ENCODE measurements around the gene RAX2.

Gene RAX2

GRCh38 chr19:3743486-3743885 is 28.5 kb downstream of the RAX2 start:
- no peak overlapping the region for H3K27ac ChIP-seq (ENCODE audit: low read depth, low read length, severe bottlenecking)
- 88 to 95% methylated on average over 2 of the region's 2 CpGs for WGBS, 2 experiments (ENCODE audit: insufficient coverage in 2 of 2)
- H3K9me3 ChIP-seq (ENCODE audit: control insufficient read depth, low read length), result no peaks in the 10 kb centered on the region
- no peak overlapping the region for H3K4me3 ChIP-seq (ENCODE audit: extremely low read depth, insufficient read depth, low read length, poor library complexity, severe bottlenecking)
- no peaks in the 10 kb centered on the region for H3K36me3 ChIP-seq (ENCODE audit: control insufficient read depth, insufficient read depth, low read length)
- no peaks in the 10 kb centered on the region for H3K4me1 ChIP-seq (ENCODE audit: control insufficient read depth, insufficient read depth, low read length, poor library complexity, severe bottlenecking)

GRCh38 chr19:3740431-3740830 is 31.6 kb downstream of the RAX2 start:
- Histone ChIP-seq H3K4me1 (ENCODE audit: control insufficient read depth, insufficient read depth, low read length, poor library complexity, severe bottlenecking) (no peaks in the 10 kb centered on the region), H3K36me3 (ENCODE audit: control insufficient read depth, insufficient read depth, low read length) (no peaks in the 10 kb centered on the region), H3K9me3 (ENCODE audit: control insufficient read depth, low read length) (no peaks in the 10 kb centered on the region), H3K27ac (ENCODE audit: low read depth, low read length, severe bottlenecking) (no peak overlapping the region), H3K4me3 (ENCODE audit: extremely low read depth, insufficient read depth, low read length, poor library complexity, severe bottlenecking) (no peak overlapping the region)
- 91 to 96% methylated on average over 18 to 24 of the region's 24 CpGs for WGBS, 2 experiments (ENCODE audit: insufficient coverage in 2 of 2)

- 93 to 95% methylated on average over 27 to 32 of the region's 32 CpGs for WGBS, 2 experiments (ENCODE audit: insufficient coverage in 2 of 2)
- Histone ChIP-seq H3K9me3 (ENCODE audit: control insufficient read depth, low read length) (no peaks in the 10 kb centered on the region), H3K4me3 (ENCODE audit: extremely low read depth, insufficient read depth, low read length, poor library complexity, severe bottlenecking) (no peak overlapping the region), H3K4me1 (ENCODE audit: control insufficient read depth, insufficient read depth, low read length, poor library complexity, severe bottlenecking) (no peaks in the 10 kb centered on the region), H3K36me3 (ENCODE audit: control insufficient read depth, insufficient read depth, low read length) (no peaks in the 10 kb centered on the region), H3K27ac (ENCODE audit: low read depth, low read length, severe bottlenecking) (no peak overlapping the region)
Observed at GRCh38 chr19:3738477-3739220, 33.4 kb downstream of the RAX2 start.

GRCh38 chr19:3737487-3738205 is 34.4 kb downstream of the RAX2 start:
- no peak overlapping the region for H3K4me3 ChIP-seq (ENCODE audit: extremely low read depth, insufficient read depth, low read length, poor library complexity, severe bottlenecking)
- H3K4me1 ChIP-seq (ENCODE audit: control insufficient read depth, insufficient read depth, low read length, poor library complexity, severe bottlenecking), result no peaks in the 10 kb centered on the region
- no peak overlapping the region for H3K27ac ChIP-seq (ENCODE audit: low read depth, low read length, severe bottlenecking)
- H3K36me3 ChIP-seq (ENCODE audit: control insufficient read depth, insufficient read depth, low read length), result no peaks in the 10 kb centered on the region
- H3K9me3 ChIP-seq (ENCODE audit: control insufficient read depth, low read length), result no peaks in the 10 kb centered on the region
- WGBS, 2 experiments (ENCODE audit: insufficient coverage in 2 of 2), result 88 to 89% methylated on average over 8 of the region's 10 CpGs

- WGBS, 2 experiments (ENCODE audit: insufficient coverage in 2 of 2), result 95 to 97% methylated on average over 11 to 18 of the region's 21 CpGs
Observed at GRCh38 chr19:3736106-3736724, 35.8 kb downstream of the RAX2 start.

GRCh38 chr19:3734310-3734600 is 37.8 kb downstream of the RAX2 start:
- whole genome bisulfite sequencing, 2 experiments (ENCODE audit: insufficient coverage in 2 of 2), result 89 to 100% methylated on average over 1 of the region's 14 CpGs
- Histone ChIP-seq H3K4me1 (ENCODE audit: control insufficient read depth, insufficient read depth, low read length, poor library complexity, severe bottlenecking) (no peaks in the 10 kb centered on the region), H3K36me3 (ENCODE audit: control insufficient read depth, insufficient read depth, low read length) (no peaks in the 10 kb centered on the region), H3K27ac (ENCODE audit: low read depth, low read length, severe bottlenecking) (no peak overlapping the region), H3K9me3 (ENCODE audit: control insufficient read depth, low read length) (no peaks in the 10 kb centered on the region), H3K4me3 (ENCODE audit: extremely low read depth, insufficient read depth, low read length, poor library complexity, severe bottlenecking) (no peak overlapping the region)

More at GRCh38 chr19:3736106-3736724, 35.8 kb downstream of the RAX2 start:
- Histone ChIP-seq H3K4me3 (ENCODE audit: extremely low read depth, insufficient read depth, low read length, poor library complexity, severe bottlenecking) (no peak overlapping the region), H3K4me1 (ENCODE audit: control insufficient read depth, insufficient read depth, low read length, poor library complexity, severe bottlenecking) (no peaks in the 10 kb centered on the region), H3K9me3 (ENCODE audit: control insufficient read depth, low read length) (no peaks in the 10 kb centered on the region), H3K27ac (ENCODE audit: low read depth, low read length, severe bottlenecking) (no peak overlapping the region), H3K36me3 (ENCODE audit: control insufficient read depth, insufficient read depth, low read length) (no peaks in the 10 kb centered on the region)

- Histone ChIP-seq H3K9me3 (ENCODE audit: control insufficient read depth, low read length) (no peaks in the 10 kb centered on the region), H3K4me1 (ENCODE audit: control insufficient read depth, insufficient read depth, low read length, poor library complexity, severe bottlenecking) (no peaks in the 10 kb centered on the region), H3K4me3 (ENCODE audit: extremely low read depth, insufficient read depth, low read length, poor library complexity, severe bottlenecking) (no peak overlapping the region), H3K36me3 (ENCODE audit: control insufficient read depth, insufficient read depth, low read length) (no peaks in the 10 kb centered on the region), H3K27ac (ENCODE audit: low read depth, low read length, severe bottlenecking) (no peak overlapping the region)
- 86 to 87% methylated on average over 18 to 19 of the region's 20 CpGs for WGBS, 2 experiments (ENCODE audit: insufficient coverage in 2 of 2)
Observed at GRCh38 chr19:3733549-3734309, 38.3 kb downstream of the RAX2 start.

GRCh38 chr19:3732108-3732507 is 39.9 kb downstream of the RAX2 start:
- peaks cover 6% of the 10 kb centered on the region for H3K4me1 ChIP-seq (ENCODE audit: control insufficient read depth, insufficient read depth, low read length, poor library complexity, severe bottlenecking)
- H3K4me3 ChIP-seq (ENCODE audit: extremely low read depth, insufficient read depth, low read length, poor library complexity, severe bottlenecking), result no peak overlapping the region
- no peaks in the 10 kb centered on the region for H3K36me3 ChIP-seq (ENCODE audit: control insufficient read depth, insufficient read depth, low read length)
- 75 to 100% methylated on average over 1 of the region's 1 CpG for WGBS, 2 experiments (ENCODE audit: insufficient coverage in 2 of 2)
- H3K9me3 ChIP-seq (ENCODE audit: control insufficient read depth, low read length), result no peaks in the 10 kb centered on the region
- H3K27ac ChIP-seq (ENCODE audit: low read depth, low read length, severe bottlenecking), result no peak overlapping the region

GRCh38 chr19:3730457-3730958 is 41.5 kb downstream of the RAX2 start:
- H3K9me3 ChIP-seq (ENCODE audit: control insufficient read depth, low read length), result no peaks in the 10 kb centered on the region
- no peak overlapping the region for H3K27ac ChIP-seq (ENCODE audit: low read depth, low read length, severe bottlenecking)
- 92 to 93% methylated on average over 28 to 32 of the region's 32 CpGs for WGBS, 2 experiments (ENCODE audit: insufficient coverage in 2 of 2)
- H3K36me3 ChIP-seq (ENCODE audit: control insufficient read depth, insufficient read depth, low read length), result no peaks in the 10 kb centered on the region
- H3K4me3 ChIP-seq (ENCODE audit: extremely low read depth, insufficient read depth, low read length, poor library complexity, severe bottlenecking), result no peak overlapping the region
- peaks cover 6% of the 10 kb centered on the region for H3K4me1 ChIP-seq (ENCODE audit: control insufficient read depth, insufficient read depth, low read length, poor library complexity, severe bottlenecking)

- H3K27ac ChIP-seq (ENCODE audit: low read depth, low read length, severe bottlenecking), result no peak overlapping the region
- WGBS, 2 experiments (ENCODE audit: insufficient coverage in 2 of 2), result 18 to 56% methylated on average over 6 to 7 of the region's 14 CpGs
- H3K36me3 ChIP-seq (ENCODE audit: control insufficient read depth, insufficient read depth, low read length), result no peaks in the 10 kb centered on the region
- H3K9me3 ChIP-seq (ENCODE audit: control insufficient read depth, low read length), result no peaks in the 10 kb centered on the region
- peaks cover 6% of the 10 kb centered on the region for H3K4me1 ChIP-seq (ENCODE audit: control insufficient read depth, insufficient read depth, low read length, poor library complexity, severe bottlenecking)
- no peak overlapping the region for H3K4me3 ChIP-seq (ENCODE audit: extremely low read depth, insufficient read depth, low read length, poor library complexity, severe bottlenecking)
Observed at GRCh38 chr19:3725640-3726310, 46.3 kb downstream of the RAX2 start.
